Ramos (cell line): ENCODE measurements around the gene WIPF1.
"Not testable (repeated sequence)": the region's sequence is repeated elsewhere in the genome, so short reads cannot be mapped to it uniquely, and the experiment has no call there.

Experiments
- in situ Hi-C: fragments of 300-500 bp; cut with MboI; formaldehyde crosslinking; loops from one replicate; pipeline ENCODE4 v1.14.3; 2022; ENCODE audit warnings: low sequenced_read_pairs; ENCODE audit not compliant: unreplicated experiment

Gene WIPF1

DNA sequence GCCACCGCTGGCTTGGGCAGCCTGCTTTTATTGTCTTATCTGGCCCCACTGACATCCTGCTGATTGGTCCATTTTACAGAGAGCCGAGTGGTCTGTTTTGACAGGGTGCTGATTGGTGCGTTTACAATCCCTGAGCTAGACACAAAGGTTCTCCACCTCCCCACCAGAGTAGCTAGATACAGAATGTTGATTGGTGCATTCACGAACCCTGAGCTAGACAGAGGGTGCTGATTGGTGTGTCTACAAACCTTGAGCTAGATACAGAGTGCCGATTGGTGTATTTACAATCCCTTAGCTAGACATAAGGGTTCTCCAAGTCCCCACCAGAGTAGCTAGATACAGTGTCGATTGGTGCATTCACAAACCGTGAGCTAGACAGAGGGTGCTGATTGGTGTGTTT, 49.6 kb downstream of the WIPF1 start:
- in situ Hi-C loops: not testable (repeated sequence)

- in situ Hi-C loops: no loop called here
These were observed 50.8 kb downstream of the WIPF1 start for GRCh38 chr2:174546519-174547506.

DNA sequence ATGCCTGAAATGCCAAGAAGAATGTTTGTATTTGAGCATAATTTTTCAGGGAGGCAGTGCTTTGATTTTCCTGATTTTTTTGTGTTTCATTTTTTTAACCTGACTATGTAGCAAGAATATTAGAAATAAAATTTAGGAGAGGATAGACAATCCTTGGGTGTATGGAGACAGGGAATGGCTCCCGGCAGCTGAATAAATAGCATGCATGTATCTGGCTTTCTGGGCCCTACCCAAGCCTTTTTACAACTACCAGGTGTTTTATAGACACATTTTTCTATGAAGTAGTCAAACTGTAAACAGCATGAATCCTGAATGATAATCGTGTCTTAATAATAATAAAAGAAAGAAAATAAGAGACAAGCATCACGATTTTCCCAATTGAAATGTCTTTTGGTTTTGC, 52.4 kb downstream of the WIPF1 start:
- in situ Hi-C loops: no loop called here

GRCh38 chr2:174544802-174545201, 52.8 kb downstream of the WIPF1 start:
- in situ Hi-C loops: no loop called here

DNA sequence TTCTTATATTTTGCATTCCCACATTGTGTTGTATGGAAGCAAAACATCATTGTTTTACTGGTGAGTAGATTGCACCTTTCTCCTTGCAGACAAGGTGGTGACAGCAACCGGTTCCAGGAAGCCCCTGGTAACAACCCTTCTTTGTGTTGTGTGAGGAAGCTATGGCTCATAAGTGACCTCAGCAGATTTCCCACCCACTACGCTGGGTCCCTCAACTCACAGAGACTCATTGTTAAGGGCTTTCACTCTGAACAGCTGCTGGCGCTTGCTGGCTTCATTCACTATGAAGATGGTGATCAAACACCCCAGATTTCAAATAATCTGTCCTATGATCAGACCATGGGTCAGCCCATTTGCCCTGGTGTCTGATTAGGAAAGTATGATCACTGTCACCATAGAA, 53.4 kb downstream of the WIPF1 start:
- in situ Hi-C loops: no loop called here

DNA sequence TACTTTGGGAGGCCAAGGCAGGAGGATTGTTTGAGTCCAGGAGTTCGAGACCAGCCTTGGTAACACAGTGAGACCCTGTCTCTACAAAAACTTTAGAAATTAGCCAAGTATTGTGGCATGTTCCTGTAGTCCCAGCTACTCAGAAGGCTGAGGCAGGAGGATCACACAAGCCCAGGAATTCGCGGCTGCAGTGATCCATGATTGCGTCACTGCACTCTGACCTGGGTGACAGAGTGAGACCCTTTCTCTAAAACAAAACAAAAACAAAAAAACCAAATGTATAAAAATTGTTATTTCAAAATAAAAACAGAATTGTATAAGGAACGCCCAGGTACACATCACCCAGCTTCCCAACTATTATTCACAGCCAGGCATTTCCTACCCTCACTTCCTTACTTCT, 56.7 kb downstream of the WIPF1 start:
- in situ Hi-C loops: no loop called here

GRCh38 chr2:174535757-174536703, 61.6 kb downstream of the WIPF1 start:
- in situ Hi-C loops: no loop called here

DNA sequence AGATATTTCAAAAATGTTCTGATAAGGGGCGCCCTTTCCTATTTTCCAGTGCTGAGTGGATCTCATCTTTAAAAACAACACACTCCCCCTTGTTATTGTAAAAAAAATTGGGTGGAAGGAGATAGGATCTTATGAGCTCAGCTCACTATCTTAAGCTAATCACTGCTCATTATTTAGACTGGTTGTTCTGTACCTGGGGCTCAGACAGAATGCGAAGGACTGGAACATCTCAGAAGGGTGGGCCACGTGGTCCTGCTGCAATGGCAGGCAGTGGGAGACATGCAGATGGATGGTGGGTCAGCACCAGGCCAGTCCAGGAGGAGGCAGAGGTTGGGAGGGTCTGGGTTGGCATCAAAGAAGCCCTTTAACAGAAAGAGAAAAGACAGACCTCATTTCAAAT, 62.5 kb downstream of the WIPF1 start:
- in situ Hi-C loops: no loop called here

DNA sequence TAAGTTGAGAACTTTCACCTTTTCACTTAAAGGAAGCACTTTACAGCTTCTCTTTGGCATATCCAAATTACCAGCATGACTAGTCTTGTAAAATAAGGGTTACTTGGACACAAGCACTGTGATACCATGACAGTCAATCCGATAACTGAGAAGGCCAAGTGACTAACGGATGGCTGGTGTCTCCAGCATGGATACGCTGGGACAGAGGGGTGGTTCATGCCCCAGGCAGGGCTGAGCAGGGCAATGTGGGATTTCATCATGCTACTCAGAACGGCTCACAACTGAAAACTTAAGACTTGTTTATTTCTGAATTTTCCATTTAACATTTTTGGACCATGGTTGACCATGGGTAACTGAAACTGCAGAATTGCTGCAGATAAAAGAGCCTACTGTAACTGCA, 67.7 kb downstream of the WIPF1 start:
- in situ Hi-C loops: no loop called here

DNA sequence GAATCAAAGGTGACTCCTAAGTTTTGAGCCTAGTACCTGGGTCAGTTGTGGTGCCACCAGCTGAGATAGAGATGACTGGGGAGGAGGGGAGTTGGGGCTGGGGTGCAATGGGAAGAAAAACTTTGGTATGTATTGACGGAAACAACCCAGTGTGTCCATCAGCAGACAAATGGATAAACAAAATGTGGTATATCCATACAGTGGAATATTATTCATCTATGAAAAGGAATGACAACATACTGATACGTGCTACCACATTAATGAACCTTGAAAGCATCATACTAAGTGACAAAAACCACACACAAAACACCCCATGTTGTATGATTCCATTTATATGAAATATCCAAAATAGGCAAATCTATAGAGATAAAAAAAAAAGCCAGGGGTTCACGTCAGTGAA, 69.6 kb downstream of the WIPF1 start:
- in situ Hi-C loops: no loop called here

DNA sequence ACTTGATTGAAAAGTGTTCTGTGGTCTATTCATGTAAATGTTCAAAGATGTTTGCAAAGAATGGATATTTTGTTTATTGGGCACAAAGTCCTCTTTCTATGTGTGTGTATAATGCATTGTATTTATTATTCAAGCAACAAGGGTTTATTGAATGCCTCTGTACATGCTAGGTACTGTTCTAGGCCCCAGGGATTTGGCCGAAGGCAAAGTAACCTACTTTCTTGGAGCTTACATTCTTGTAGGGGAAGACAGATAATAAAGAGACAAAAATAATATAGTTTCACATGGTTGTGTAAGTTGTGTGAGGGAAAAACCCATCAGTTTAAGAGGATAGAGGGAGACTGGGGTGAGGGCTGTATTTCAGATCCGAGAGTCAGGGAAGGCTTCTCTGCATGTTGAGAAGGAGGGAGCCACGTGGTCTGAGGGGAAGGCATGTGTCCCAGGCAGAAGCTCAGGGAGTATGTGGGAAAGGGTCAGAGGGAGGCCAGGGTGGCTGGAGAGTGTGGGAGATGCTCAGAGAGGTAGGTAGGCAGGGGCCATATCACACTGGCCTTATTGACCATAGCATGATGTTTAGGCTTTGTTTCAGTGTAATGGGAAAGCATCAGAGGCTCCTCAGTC, 70.4 kb downstream of the WIPF1 start:
- in situ Hi-C loops: no loop called here

GRCh38 chr2:174524527-174524926, 73.1 kb downstream of the WIPF1 start:
- in situ Hi-C loops: no loop called here

GRCh38 chr2:174522553-174522952, 75.1 kb downstream of the WIPF1 start:
- in situ Hi-C loops: no loop called here

DNA sequence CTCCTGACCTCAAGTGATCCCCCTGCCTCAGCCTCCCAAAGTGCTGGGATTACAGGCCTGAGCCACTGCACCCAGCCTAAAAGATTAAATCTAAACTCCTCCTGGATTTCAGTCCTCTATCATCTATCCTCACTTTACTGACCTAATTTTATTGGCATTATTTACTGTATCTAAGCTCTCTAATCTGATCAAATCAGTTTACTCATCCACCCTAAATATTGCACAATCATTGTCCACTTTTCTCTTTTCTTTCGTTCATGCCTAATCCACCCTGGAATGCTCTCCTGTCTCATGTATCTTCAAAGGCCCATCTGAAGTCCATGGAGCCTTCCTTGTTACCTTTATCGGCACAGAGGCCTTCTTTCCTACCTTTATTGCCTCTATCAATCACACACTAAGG, 79.2 kb downstream of the WIPF1 start:
- in situ Hi-C loops: no loop called here

- in situ Hi-C loops: no loop called here
These were observed 80.9 kb downstream of the WIPF1 start for GRCh38 chr2:174516501-174517378.

DNA sequence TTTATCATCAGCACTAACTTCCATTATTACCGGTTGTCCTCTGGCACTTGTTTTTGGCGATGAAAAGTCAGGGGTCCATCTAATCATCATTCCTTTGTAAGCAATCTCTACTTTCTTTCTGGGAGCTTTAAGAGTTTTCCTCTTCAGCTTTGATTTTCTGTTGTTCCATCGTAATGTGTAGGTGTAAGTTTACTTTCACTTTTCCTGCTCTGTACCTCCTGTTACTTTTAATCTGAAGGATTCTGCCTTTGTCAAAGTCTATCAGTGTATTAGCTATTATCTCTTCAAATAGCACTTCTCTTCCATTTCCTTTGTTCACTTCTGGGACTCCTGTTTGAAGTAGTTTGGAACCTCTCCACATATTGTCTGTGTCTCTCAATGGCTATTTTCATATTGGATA, 85.3 kb downstream of the WIPF1 start:
- in situ Hi-C loops: no loop called here

GRCh38 chr2:174511580-174512260, 85.9 kb downstream of the WIPF1 start:
- in situ Hi-C loops: no loop called here

DNA sequence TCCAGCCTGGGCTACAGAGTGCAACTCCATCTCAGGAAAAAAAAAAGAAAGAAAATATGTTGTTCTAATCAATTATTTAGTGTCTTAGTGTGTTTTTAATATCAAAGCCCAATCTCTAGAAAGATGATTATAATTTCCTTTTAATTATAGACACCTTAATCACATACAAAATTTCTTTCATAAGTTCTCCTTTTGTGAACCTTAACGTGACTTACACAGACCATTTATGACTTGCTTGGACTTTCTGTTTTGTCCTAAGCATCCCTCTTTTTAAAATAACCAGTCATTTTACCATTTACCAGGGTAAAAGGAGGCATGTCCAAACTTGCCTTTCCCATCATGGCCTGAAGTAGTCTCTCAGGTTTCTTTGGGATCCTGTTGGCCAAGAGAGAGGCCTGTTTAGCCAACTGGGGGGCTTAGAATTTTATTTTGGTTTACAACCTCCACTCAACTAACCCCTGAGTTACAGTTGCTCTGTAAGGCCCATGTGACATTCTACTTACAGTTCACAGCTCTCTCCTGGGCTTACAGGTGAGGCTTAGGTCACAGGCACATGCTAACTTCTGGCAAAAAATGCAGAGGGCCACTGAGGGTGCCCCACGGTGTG, 86.9 kb downstream of the WIPF1 start:
- in situ Hi-C loops: no loop called here
